Neuron (in vitro differentiated cells): ENCODE results near the gene ATP2A3.

Experiments
- H2AFZ ChIP-seq: one replicate; pipeline ENCODE4 v1.6.1; 2013; ENCODE audit warnings: low read depth, mild to moderate bottlenecking, inconsistent platforms, low read length, moderate library complexity
- H3K27me3 ChIP-seq: one replicate; pipeline ENCODE4 v1.6.1; 2013; ENCODE audit warnings: low read length; ENCODE audit not compliant: insufficient read depth
- H3K36me3 ChIP-seq: one replicate; pipeline ENCODE4 v1.6.1; 2013; ENCODE audit warnings: low read length; ENCODE audit not compliant: insufficient read depth
- H3K4me1 ChIP-seq: one replicate; pipeline ENCODE4 v1.6.1; 2013; ENCODE audit warnings: low read length; ENCODE audit not compliant: insufficient read depth
- H3K4me3 ChIP-seq: 2 replicates; pipeline ENCODE4 v1.5.1; 2013; ENCODE audit warnings: mild to moderate bottlenecking, low read length, moderate library complexity
- H3K9me3 ChIP-seq: one replicate; pipeline ENCODE4 v1.6.1; 2013; ENCODE audit warnings: low read length

ATP2A3 gene

GRCh38 chr17:3921502-3922319, 42.5 kb downstream of the ATP2A3 start:
- peaks cover 21% of the 10 kb centered on the region for H3K27me3 ChIP-seq
- peaks cover 14% of the 10 kb centered on the region for H3K4me1 ChIP-seq
- H2AFZ ChIP-seq: no peak overlapping the region
- H3K4me3 ChIP-seq: no peak overlapping the region
- no peaks in the 10 kb centered on the region for H3K9me3 ChIP-seq
- H3K36me3 ChIP-seq: no peaks in the 10 kb centered on the region

DNA sequence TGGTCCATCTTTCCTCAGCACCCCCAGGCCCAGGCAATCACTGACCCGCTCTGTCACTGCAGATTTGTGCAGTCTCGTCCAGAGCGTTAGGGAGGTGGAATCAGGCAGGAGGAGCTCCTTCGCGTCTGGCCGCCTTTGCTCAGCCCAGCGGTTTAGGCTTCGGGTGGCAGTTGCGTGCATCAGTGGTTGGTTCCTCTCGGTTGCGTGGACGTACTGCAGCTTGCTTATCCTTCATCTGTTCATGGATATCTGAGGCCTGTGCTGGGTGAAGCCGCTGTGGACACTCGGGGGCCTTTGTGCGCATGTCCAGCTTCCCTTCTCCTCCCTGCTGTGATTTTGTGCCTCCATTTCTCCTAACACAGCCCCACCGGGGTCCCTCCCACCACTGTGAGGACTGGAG, 43.2 kb downstream of the ATP2A3 start:
- peaks cover 14% of the 10 kb centered on the region for H3K4me1 ChIP-seq
- H3K36me3 ChIP-seq: no peaks in the 10 kb centered on the region
- peaks cover 21% of the 10 kb centered on the region for H3K27me3 ChIP-seq
- no peak overlapping the region for H2AFZ ChIP-seq
- H3K9me3 ChIP-seq: no peaks in the 10 kb centered on the region
- no peak overlapping the region for H3K4me3 ChIP-seq

GRCh38 chr17:3919123-3919624, 45.1 kb downstream of the ATP2A3 start:
- no peak overlapping the region for H3K4me3 ChIP-seq

GRCh38 chr17:3918372-3919122, 45.7 kb downstream of the ATP2A3 start:
- no peak overlapping the region for H2AFZ ChIP-seq
- H3K4me3 ChIP-seq: no peak overlapping the region
- no peaks in the 10 kb centered on the region for H3K36me3 ChIP-seq
- H3K4me1 ChIP-seq: no peaks in the 10 kb centered on the region
- H3K27me3 ChIP-seq: peaks cover 9% of the 10 kb centered on the region
- no peaks in the 10 kb centered on the region for H3K9me3 ChIP-seq

More at GRCh38 chr17:3919123-3919624, 45.1 kb downstream of the ATP2A3 start:
- Histone ChIP-seq H2AFZ (no peak overlapping the region), H3K4me1 (peaks cover 6% of the 10 kb centered on the region), H3K9me3 (no peaks in the 10 kb centered on the region), H3K27me3 (peaks cover 9% of the 10 kb centered on the region), H3K36me3 (no peaks in the 10 kb centered on the region)

GRCh38 chr17:3917391-3917931, 46.8 kb downstream of the ATP2A3 start:
- no peak overlapping the region for H3K4me3 ChIP-seq
- H2AFZ ChIP-seq: no peak overlapping the region
- H3K27me3 ChIP-seq: peaks cover 4% of the 10 kb centered on the region
- no peaks in the 10 kb centered on the region for H3K4me1 ChIP-seq
- no peaks in the 10 kb centered on the region for H3K9me3 ChIP-seq
- no peaks in the 10 kb centered on the region for H3K36me3 ChIP-seq

DNA sequence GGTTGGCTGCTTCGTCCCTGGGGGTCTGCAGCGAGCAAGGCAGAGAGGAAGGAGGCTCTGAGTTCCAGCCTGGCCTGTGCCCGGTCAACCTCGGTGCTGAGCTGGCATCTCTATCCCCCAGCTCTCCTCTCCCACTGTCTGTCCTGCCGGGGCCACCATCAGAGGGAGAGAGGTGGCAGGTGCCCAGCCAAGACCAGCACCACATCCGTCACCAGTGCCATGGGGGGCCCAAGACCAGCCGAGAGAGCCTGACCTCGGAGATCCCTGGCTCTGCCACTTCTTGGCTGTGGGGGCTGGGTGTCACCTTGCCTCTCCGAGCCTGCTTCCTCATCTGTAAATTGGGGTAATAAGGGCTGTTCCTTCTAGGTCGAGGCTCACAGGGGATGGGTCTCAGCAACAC, 47.4 kb downstream of the ATP2A3 start:
- no peaks in the 10 kb centered on the region for H3K9me3 ChIP-seq
- H3K27me3 ChIP-seq: peaks cover 4% of the 10 kb centered on the region
- no peaks in the 10 kb centered on the region for H3K36me3 ChIP-seq
- no peak overlapping the region for H2AFZ ChIP-seq
- H3K4me3 ChIP-seq: no peak overlapping the region
- no peaks in the 10 kb centered on the region for H3K4me1 ChIP-seq

- H3K36me3 ChIP-seq: no peaks in the 10 kb centered on the region
- no peaks in the 10 kb centered on the region for H3K4me1 ChIP-seq
- H3K27me3 ChIP-seq: peaks cover 4% of the 10 kb centered on the region
- H2AFZ ChIP-seq: no peak within 1 kb of the TSS
- no peaks in the 10 kb centered on the region for H3K9me3 ChIP-seq
- no peak within 1 kb of the TSS for H3K4me3 ChIP-seq
Observed at GRCh38 chr17:3915995-3916696, 48.1 kb downstream of the ATP2A3 start, which contains the start of gene P2RX1. P2RX1 (minus strand) TSS chr17:3916465; CDS start chr17:3916225, 240 bp downstream.

GRCh38 chr17:3915581-3915994, 48.6 kb downstream of the ATP2A3 start:
- no peaks in the 10 kb centered on the region for H3K4me1 ChIP-seq
- no peaks in the 10 kb centered on the region for H3K36me3 ChIP-seq
- H2AFZ ChIP-seq: no peak overlapping the region
- H3K27me3 ChIP-seq: peaks cover 4% of the 10 kb centered on the region
- H3K4me3 ChIP-seq: no peak overlapping the region
- no peaks in the 10 kb centered on the region for H3K9me3 ChIP-seq

- H2AFZ ChIP-seq: no peak overlapping the region
- peaks cover 2% of the 10 kb centered on the region for H3K27me3 ChIP-seq
- no peaks in the 10 kb centered on the region for H3K36me3 ChIP-seq
Observed at GRCh38 chr17:3914312-3914670, 49.9 kb downstream of the ATP2A3 start.

DNA sequence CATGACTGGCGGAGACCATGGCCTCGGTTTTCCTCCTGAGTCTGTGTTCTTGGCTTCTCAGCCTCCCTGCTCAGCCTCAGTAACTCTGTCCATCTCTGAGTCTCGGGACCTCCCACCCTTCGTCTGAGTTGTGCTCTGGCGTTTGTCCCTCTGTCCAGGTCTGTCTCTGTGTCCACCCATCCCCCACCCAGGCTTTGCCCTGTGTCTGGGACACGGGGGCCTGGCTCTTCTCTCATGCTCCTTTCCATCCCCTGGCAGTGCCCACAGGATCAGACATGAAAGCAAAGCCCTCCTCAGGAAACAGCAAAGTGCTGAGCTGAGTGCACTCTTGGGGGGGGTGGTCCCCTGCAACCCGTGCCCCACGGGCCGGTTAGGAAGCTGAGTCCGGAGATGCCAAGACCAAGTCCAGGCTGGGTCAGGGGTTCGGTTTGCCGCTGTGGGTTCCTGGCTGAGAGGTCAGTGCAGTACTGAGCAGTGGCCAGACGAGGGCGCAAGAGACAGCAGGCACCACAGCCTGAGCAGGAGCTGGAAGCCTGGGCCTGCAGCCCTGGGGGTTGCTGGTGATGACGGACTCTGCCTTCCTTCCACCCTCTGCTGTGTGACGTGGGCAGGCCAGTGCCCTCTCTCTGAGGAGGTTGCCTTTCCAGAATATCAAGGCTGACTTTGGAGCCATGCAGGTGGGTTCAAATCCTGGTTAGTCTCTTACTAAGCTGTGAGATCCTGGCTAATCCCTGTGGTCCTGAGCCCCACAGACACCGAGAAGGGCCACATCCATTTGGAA, 50.5 kb downstream of the ATP2A3 start:
- Histone ChIP-seq H2AFZ (no peak overlapping the region), H3K4me1 (no peaks in the 10 kb centered on the region), H3K36me3 (no peaks in the 10 kb centered on the region)

More at GRCh38 chr17:3914312-3914670, 49.9 kb downstream of the ATP2A3 start:
- H3K4me3 ChIP-seq: no peak overlapping the region
- H3K4me1 ChIP-seq: no peaks in the 10 kb centered on the region
- no peaks in the 10 kb centered on the region for H3K9me3 ChIP-seq

DNA sequence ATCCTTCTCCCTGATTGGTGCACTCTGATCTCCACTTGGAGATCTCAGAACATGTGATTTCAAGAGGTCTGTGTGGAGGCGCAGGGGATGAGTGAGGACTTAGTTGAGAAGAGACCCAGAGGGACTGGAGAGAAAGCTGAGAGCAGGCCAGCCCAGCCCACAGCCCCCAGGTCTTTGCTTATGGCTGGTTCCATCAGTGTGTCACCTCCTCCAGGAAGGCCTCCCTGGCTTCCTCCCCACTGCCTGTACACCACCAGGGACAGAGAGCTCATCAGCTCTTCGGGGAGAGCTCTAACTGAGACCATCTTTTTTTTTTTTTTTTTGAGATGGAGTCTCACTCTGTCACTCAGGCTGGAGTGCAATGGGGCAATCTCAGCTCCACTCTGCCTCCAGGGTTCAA, 51.4 kb downstream of the ATP2A3 start:
- H3K36me3 ChIP-seq: no peaks in the 10 kb centered on the region
- H3K27me3 ChIP-seq: no peaks in the 10 kb centered on the region
- no peak overlapping the region for H2AFZ ChIP-seq
- no peaks in the 10 kb centered on the region for H3K9me3 ChIP-seq
- H3K4me3 ChIP-seq: no peak overlapping the region
- H3K4me1 ChIP-seq: no peaks in the 10 kb centered on the region

More for the DNA sequence above, 50.5 kb downstream of the ATP2A3 start:
- Histone ChIP-seq H3K4me3 (no peak overlapping the region), H3K9me3 (no peaks in the 10 kb centered on the region), H3K27me3 (no peaks in the 10 kb centered on the region)
